ENCODE measurements around the gene VOPP1.
"Not testable (repeated sequence)": the region's sequence is repeated elsewhere in the genome, so short reads cannot be mapped to it uniquely, and the experiment has no call there.

The VOPP1 gene

GRCh38 chr7:55527307-55527706 is 45.0 kb downstream of the VOPP1 start:
- no peak for DNase-seq

- no peak for DNase-seq
Measured at GRCh38 chr7:55526770-55527169, 45.5 kb downstream of the VOPP1 start.

- DNase-seq = no peak
Measured at GRCh38 chr7:55526329-55526728, 46.0 kb downstream of the VOPP1 start.

GRCh38 chr7:55524558-55525310 is 47.6 kb downstream of the VOPP1 start:
- DNase-seq = no peak

GRCh38 chr7:55523366-55523765 is 48.9 kb downstream of the VOPP1 start:
- DNase-seq = no peak

- DNase-seq = no peak
Measured at GRCh38 chr7:55521917-55522902, 50.1 kb downstream of the VOPP1 start.

- no peak for DNase-seq
Measured at GRCh38 chr7:55521512-55521911, 50.8 kb downstream of the VOPP1 start.

- no peak for DNase-seq
Measured at GRCh38 chr7:55520426-55521140, 51.7 kb downstream of the VOPP1 start.

GRCh38 chr7:55518836-55519235 is 53.5 kb downstream of the VOPP1 start:
- no peak for DNase-seq

- no peak for DNase-seq
Measured at GRCh38 chr7:55517936-55518689, 54.2 kb downstream of the VOPP1 start.

- DNase-seq = peak; percentile 41 to 49
Measured at GRCh38 chr7:55517191-55517633, 55.1 kb downstream of the VOPP1 start.

- no peak for DNase-seq
Measured at GRCh38 chr7:55516409-55516808, 55.9 kb downstream of the VOPP1 start.

GRCh38 chr7:55515569-55516279 is 56.6 kb downstream of the VOPP1 start:
- no peak for DNase-seq

GRCh38 chr7:55514546-55515265 is 57.6 kb downstream of the VOPP1 start:
- DNase-seq = no peak

- no peak for DNase-seq
Measured at GRCh38 chr7:55513868-55514267, 58.4 kb downstream of the VOPP1 start.

- DNase-seq = no peak
Measured at GRCh38 chr7:55512635-55513191, 59.6 kb downstream of the VOPP1 start.

GRCh38 chr7:55510621-55511020 is 61.7 kb downstream of the VOPP1 start:
- no peak for DNase-seq

GRCh38 chr7:55510206-55510605 is 62.1 kb downstream of the VOPP1 start:
- not testable (repeated sequence) for DNase-seq

GRCh38 chr7:55509322-55509721 is 63.0 kb downstream of the VOPP1 start:
- no peak for DNase-seq

GRCh38 chr7:55508221-55509011 is 63.9 kb downstream of the VOPP1 start:
- DNase-seq = no peak
